ENCODE data around the gene FLYWCH2. TPM values are rescaled to one million over a fixed set of nuclear protein-coding genes. Genes with fewer than 3 reads are reported as not detected.

The FLYWCH2 gene
- total and polyA plus RNA-seq, 2 donors (not counting 3 experiments of a cell fraction or from before 2014, with no cell fraction given), result 18.3 to 34.6 TPM

- dilution Hi-C loops (cut with MboI; ENCODE audit: extremely low pct_ligation_motif_present, low sequenced_read_pairs), result no loop called here
- no peaks in the 10 kb centered on the region for H3K9me3 ChIP-seq (replicated peaks; ENCODE audit: control insufficient read depth, insufficient read depth, low read length)
- TF ChIP-seq FOS (IDR thresholded peaks at IDR 0.05; ENCODE audit: borderline replicate concordance, insufficient read depth, low read length) (no peak), MYC (IDR thresholded peaks at IDR 0.05; ENCODE audit: low read depth, low read length) (no peak), CTCF (IDR thresholded peaks at IDR 0.05; ENCODE audit: extremely low read depth in 1 of 2, insufficient read depth in 1 of 2, low read depth in 1 of 2, low read length in 2 of 2) (no peak), MAX (IDR thresholded peaks at IDR 0.05; ENCODE audit: insufficient read depth, insufficient read length) (no peak), POLR2A (IDR thresholded peaks at IDR 0.05; ENCODE audit: low read depth, low read length) (no peak), POLR2AphosphoS5 (IDR thresholded peaks at IDR 0.05; ENCODE audit: insufficient read depth, low read depth, low read length) (no peak), JUN (IDR thresholded peaks at IDR 0.05; ENCODE audit: borderline replicate concordance, insufficient read depth, insufficient read length, low read depth) (no peak), EZH2 (IDR thresholded peaks at IDR 0.05; ENCODE audit: borderline replicate concordance, low read depth, low read length, severe bottlenecking) (no peak), GATA2 (IDR thresholded peaks at IDR 0.05; ENCODE audit: insufficient read depth, insufficient read length, low read depth, low read length) (no peak)
- no TSS peak for BruUV-seq (replicated peaks)
- H3K4me1 ChIP-seq (ENCODE audit: control insufficient read depth, extremely low read depth, insufficient read depth, low read length), result no peaks in the 10 kb centered on the region
- no peak overlapping the region for H3K27ac ChIP-seq (ENCODE audit: insufficient read depth, low read depth, low read length)
- H3K9me1 ChIP-seq (replicated peaks; ENCODE audit: control insufficient read depth, extremely low read depth, insufficient read depth, low read length), result no peaks in the 10 kb centered on the region
- ChIA-PET POLR2A (no interaction called here), CTCF (no interaction called here)
- H3K4me3 ChIP-seq (replicated peaks in 1 of 3; ENCODE audit: insufficient read depth in 1 of 3, low read depth in 1 of 3, low read length in 3 of 3), result no peak overlapping the region
- H3K79me2 ChIP-seq (ENCODE audit: control insufficient read depth, insufficient read depth, low read length), result no peaks in the 10 kb centered on the region
- no peak overlapping the region for H3K9ac ChIP-seq (replicated peaks; ENCODE audit: extremely low read depth, insufficient read depth, low read length)
- peaks cover 0 to 8% of the 10 kb centered on the region in 2 experiments for H3K36me3 ChIP-seq (ENCODE audit: control insufficient read depth in 2 of 2, extremely low read depth in 1 of 2, insufficient read depth in 2 of 2, low read length in 2 of 2)
- DNase-seq (ENCODE audit: low read depth, low spot score) (no peak), FAIRE-seq (no peak)
- H3K4me2 ChIP-seq (ENCODE audit: insufficient read depth, low read length), result no peak overlapping the region
- no peaks in the 10 kb centered on the region for H4K20me1 ChIP-seq (replicated peaks; ENCODE audit: control insufficient read depth, extremely low read depth, insufficient read depth, low read length)
- intact Hi-C loops (cut with micrococcal nuclease), result no loop called here
- H2AFZ ChIP-seq (ENCODE audit: low read depth, low read length), result no peak overlapping the region
- no peaks in the 10 kb centered on the region for H3K27me3 ChIP-seq (ENCODE audit: control insufficient read depth in 2 of 2, insufficient read depth in 2 of 2, low read length in 2 of 2)
These were observed 13.5 kb downstream of the FLYWCH2 start for GRCh38 chr16:2896480-2897010.

Data from endothelial cell of umbilical vein (primary cell).